GM19099 (cell line): Measurements from ENCODE around the gene SGTA.

Experiments used
- POLR2A ChIP-seq: IDR thresholded peaks from 3 replicates; pipeline ENCODE4 v1.6.1; 2011; ENCODE audit warnings: low read depth; ENCODE audit not compliant: insufficient read length; ENCODE audit errors: extremely low read depth

Gene SGTA

DNA sequence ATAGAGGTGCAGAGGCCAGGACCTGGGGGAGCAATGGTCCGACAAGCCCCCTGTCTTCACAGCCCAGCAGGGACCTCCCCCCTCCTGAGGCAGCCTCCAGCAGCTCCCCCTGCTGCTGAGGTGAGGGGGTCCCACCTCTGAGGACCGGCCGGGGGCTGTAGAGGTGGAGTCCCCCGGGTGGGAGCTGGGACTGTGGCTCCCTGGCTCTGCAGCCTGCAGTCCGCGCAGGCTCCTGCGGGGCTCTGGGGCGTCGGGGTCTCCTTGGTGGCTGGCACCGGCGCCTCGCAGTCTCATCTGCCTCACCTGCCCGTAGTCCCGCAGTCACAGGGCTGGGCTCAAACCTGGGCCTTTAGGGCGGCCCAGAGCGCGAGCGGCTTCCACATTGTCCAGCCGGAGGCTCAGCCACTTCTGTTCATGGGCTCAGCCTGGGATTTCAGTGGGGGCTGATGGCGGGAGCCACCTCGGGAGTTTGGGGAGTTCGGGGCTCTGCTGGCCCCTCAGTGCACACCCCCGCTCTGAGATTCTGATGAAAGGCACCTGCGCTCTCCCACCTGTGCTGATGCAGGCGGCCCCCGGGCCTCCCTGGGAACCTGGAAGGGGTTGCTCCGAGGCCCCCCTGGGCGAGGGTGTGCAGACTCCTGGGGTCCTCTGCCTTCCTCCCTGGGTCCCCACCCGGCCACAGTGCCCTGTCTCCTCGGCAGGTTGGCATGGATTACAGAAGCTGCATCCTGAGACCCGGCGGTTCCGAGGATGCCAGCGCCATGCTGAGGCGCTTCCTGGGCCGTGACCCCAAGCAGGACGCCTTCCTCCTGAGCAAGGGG lies 29.6 kb upstream of the SGTA start:
- no peak for TF ChIP-seq POLR2A

DNA sequence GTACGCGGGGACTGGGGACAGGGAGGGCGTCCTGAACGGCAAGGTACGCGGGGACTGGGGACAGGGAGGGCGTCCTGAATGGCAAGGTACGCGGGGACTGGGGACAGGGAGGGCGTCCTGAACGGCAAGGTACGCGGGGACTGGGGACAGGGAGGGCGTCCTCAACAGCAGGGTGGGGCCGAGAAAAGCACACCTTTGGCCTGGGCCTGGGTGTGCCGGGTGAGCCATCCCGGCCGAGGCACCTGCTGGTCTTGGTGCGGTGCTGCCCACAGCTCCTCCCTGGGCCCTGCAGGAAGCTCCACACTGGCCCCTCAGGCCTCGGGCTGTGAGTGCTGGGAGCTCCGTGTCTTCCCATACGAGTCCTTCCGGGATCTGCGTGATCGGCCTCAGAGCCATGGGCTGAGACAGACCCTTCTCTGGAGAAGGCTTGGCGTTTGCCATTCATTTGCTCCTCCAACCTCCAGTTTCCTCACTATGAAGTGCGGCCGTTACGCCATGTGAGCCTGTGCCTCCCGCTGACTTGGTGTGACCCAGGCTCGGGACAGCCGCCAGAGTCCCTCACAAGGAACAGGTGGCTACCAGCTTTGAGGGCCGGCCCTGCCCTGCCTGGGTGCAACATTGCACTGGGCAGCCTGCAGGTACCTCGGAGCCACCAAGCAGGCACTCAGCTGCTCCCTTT lies 28.8 kb upstream of the SGTA start:
- TF ChIP-seq POLR2A: no peak

DNA sequence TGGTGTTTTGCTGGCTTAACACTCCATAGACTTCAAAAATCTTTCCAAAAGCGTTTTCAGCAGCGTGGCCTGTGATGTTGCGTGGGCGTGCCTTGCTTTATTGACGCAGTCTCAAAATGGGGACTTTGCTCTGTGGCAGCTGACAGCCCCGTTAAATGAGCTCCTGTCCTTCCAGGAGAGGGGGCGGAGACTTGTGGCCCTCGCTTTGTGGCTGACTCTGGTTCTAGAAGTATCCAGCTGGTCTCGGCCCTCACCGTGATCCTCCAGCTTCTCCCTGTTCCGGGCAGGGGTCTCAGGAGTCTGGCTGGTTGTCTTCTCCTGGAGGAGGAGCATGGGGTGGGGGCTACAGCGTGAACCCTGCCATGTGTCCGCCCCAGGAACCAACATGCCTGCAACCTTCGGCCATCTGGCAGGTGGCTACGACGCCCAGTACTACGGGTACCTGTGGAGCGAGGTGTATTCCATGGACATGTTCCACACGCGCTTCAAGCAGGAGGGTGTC lies 28.2 kb upstream of the SGTA start:
- TF ChIP-seq POLR2A: no peak

DNA sequence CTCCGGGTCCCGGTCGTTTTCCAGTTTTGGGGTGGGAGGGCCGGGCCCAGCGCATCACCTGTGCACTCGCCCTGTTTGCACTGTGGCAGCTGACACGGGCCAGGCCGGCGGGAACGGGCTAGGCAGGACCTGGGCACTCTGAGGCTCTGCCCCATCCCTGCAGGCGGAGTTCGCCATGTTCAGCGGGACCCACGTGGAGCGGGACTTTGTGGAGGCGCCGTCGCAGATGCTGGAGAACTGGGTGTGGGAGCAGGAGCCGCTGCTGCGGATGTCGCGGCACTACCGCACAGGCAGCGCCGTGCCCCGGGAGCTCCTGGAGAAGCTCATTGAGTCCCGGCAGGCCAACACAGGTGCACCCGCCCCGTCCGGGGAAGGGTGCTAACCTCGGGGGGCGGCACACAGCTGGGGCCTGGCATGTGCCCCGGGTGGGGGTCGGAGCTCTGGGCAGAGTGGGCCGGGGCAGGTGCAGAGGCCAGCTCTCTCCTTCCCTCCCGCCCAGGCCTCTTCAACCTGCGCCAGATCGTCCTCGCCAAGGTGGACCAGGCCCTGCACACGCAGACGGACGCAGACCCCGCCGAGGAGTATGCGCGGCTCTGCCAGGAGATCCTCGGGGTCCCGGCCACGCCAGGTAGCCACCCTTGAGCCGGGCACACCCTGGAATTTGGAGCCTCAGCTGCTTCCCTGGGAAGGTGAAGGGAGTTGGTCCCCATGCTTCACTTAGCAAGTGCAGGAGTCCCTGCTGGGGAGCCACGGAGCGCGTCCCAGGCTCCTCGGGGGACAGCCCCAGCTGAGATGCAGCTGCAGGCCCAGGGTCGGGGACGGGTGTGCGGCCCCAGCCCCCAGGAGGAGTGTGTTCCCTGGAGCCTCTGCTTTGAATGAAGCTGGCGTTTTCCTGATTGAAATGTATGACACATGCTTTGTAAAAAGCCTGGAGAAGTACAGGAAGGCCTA lies 27.3 kb upstream of the SGTA start:
- no peak for TF ChIP-seq POLR2A

DNA sequence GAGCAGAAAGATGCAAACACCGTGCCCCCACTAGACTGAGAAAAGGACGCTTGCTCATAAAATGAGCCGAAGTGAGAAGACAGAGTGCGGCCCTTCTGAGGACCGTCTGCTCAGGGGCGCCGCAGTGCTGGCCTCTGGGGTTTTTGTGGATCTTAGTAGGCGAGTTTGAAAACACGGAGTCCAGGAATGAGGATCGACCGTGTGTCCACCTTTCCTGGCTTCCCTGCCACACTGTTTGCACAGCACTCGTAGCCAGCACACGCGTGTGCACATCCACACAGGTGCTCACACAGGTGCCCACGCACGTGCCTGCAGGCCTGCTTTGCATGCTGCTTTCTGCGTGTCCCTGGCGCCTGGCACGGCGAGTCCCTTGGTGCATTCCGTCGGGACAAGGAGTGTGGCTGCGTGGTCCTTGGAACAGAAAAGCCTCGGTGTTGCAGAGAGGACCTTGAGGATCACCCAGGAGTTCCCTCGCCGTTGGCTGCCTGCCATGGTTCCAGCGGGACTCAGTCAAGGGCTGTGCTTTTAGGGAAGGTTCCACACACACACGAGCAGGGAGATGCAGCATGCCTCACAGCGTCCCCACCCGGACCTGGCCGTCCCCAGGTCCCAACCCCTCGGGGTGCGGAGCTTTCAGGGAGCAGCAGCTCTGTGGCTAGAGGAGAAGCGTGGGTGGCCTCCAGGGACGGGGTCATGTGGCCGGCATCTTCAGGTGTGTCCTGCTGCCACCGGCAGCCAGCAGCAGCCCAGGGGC lies 26.5 kb upstream of the SGTA start:
- TF ChIP-seq POLR2A: no peak

DNA sequence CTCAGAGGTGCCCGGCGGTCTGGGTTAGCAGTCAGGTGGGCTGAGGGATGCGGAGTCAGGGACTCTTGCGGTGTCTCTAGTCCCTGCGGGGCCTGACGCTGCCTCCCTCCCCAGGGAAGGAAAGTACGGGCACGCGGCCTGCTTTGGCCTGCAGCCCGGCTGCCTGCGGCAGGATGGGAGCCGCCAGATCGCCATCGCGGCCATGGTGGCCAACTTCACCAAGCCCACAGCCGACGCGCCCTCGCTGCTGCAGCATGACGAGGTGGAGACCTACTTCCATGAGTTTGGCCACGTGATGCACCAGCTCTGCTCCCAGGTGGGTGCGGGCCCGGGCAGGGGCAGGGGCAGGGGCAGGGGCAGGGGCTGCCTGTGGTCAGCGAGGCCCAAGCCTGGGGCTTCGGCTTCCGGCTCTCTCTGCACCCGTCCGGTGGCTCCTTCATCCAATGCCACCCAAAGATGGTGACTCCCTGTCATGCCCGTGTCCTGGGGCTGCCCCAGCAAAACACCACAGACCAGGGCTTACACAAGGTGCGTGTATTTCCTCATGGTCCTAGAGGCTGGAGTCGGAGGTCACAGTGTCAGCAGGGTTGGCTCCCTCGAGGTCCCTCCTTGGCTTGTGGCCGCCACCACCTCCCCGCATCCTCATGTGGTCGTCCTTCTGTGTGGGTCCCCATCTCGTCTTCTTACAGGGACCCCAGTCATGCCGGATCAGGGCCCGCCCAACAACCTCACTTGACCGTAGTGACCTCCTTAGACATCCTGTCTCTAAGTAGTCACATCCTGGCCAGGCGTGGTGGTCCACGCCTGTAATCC lies 25.3 kb upstream of the SGTA start:
- TF ChIP-seq POLR2A: no peak

DNA sequence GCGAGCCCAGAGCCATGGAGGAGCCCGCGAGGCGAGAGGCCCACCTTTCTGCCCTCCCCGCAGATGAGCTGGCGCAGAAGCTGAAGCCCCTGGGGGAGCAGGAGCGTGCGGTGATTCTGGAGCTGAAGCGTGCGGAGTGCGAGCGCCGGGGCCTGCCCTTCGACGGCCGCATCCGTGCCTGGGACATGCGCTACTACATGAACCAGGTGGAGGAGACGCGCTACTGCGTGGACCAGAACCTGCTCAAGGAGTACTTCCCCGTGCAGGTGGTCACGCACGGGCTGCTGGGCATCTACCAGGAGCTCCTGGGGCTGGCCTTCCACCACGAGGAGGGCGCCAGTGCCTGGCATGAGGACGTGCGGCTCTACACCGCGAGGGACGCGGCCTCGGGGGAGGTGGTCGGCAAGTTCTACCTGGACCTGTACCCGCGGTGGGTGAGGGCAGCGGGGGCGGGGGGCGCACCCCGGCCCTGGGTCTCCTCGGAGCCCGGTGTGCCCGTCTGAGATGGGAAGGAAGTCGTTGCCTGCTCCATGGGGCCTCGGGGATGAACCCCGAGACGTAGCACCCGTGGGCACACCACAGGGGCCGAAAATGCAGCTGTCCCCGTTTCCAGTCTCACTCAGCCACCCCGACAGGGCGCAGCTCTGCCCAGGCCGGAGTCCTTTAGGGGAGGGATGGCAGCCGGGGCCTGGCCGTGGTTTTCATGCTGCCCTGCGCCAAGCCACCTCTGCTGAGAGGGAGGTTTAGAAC lies 24.5 kb upstream of the SGTA start:
- TF ChIP-seq POLR2A: no peak

DNA sequence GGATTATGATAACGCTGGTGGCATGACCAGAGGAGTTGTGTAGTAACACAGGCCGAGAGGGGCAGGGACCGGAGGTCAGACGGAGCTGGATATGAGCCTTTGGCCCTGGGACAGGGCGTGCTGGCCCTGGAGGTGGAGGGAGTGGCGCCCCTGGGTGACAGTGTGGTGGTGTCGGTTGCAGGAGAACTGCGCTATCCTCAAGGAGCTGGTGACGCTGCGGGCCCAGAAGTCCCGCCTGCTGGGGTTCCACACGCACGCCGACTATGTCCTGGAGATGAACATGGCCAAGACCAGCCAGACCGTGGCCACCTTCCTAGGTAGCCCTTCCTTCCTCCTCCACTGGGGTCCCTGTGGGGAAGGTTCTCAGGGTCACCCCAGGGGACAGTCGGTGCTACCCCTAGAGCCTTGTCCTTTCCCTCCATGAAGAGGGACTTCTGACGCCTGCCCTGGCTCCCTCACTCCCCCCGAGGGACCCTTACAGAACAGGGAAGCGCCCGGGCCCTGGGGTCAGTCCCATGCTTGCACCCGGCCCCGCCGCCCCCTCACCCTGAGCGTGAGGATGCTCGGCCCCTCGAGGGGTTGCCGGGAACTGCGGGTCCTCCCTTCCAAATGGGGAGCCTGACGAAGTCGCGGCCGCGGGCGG lies 23.8 kb upstream of the SGTA start:
- no peak for TF ChIP-seq POLR2A

DNA sequence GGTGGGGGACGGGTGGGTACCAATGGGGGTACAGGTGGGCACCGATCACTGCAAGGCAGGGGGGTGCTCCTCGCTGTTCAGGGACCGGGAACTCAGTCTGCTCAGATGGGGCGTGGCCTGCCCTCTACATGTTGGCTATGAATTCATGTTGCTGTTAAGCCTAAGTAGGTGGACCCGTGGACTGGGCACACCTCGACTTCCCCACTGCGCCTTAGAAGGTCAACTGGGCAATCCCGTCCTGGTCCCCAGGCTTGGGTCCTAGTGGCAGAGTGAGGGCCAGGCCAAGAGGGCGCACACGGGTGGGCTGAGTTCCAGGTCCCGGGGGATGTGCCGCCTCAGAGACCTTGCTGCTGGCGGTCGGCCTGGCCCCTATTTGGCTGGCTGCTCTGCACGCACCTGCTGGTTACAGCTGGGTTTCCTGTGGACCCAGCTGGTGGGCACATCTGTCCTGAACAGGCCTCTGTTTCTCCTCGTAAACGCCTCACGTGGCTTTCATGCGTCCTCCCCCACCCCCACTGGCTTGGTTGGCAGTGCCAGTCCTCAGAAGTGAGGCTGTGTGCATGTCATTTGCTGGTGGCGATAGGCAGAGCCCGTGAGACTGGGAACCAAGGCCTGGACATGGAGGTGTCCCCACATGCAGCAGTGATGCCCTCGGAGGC lies 23.0 kb upstream of the SGTA start:
- TF ChIP-seq POLR2A: no peak

DNA sequence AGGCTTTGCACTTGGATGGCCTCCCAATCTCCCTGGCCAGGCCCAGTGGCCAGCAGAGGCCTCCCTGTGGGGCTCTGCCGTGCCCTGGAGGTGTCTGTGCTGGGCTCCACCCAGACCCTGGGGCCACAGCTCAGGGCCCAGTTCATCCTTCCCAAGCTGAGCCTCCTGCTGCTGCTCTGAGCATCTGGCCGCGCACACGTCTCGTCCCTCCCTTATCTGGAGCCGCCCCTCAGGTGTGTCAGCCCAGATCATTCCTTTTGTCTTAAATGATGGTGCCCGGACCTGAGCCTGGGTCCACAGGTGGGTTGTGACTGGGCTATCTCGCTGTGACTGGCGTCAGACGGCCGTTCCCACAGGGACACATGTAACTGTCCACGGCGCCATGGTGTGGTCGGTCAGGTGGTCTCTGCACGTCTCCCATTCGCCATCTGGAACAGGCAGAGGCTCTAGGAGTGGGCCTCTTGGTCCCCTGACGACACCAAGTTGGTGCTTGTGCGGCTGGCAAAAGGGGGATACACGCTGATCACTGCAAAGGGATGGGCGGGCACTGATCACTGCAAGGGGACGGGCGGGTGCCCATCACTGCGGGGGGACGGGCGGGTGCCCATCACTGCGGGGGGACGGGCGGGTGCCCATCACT lies 22.3 kb upstream of the SGTA start:
- TF ChIP-seq POLR2A: no peak

DNA sequence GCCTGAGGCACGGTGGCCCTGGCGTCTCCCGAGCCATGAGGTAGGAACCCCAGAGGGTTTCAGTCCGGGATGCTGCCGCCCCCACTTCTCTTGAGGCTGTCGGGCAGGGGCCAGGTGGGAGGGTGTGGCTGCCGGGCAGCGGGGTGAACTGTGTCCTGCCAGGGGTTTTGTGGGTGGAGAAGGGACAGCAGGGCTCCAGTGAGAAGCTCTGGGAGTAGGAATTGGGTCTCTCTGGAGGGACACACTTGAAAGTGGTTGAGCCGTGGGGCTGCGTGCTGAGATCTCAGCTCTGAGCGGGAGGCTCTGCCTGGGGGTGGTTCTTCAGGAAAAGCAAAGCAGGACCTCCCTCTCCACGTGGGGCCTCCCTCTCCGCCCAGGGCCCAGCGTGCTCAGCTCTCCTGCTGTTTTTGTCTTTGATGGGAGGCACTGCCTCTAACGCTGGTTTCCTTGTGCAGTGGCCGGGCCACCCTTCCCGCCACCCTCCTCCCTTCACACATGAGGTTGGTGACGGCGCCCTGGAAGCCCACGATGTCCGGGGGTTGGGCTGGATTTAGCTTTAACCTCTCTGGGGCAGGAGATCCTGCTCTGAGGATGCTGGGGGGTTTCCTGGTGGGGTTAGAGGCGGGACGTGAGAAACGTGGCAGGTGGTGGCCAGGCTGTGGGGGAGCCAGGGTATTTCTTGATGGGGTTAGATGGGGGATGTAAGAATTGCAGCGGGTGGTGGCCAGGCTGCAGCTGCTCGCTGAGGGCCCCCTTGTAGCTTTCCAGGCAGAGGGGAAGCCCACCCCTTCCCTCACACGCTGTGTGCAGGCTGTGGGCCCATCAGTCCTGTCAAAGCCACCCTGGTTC lies 21.3 kb upstream of the SGTA start:
- no peak for TF ChIP-seq POLR2A
